Upper lobe of left lung (tissue), 6 donors: ENCODE measurements around the gene RERE. TPM values are rescaled to one million over a fixed set of nuclear protein-coding genes. Genes with fewer than 3 reads are reported as not detected.
"Not testable (repeated sequence)": the region's sequence is repeated elsewhere in the genome, so short reads cannot be mapped to it uniquely, and the experiment has no call there.

Source experiments
- ATAC-seq, 2 donors: fragments of 200-7000 bp; cut with Tn5 transposase; one replicate each; pipeline ENCODE4 v1.9.1; 2022; ENCODE audit warnings: mild to moderate bottlenecking in 2 of 2, moderate library complexity in 2 of 2; ENCODE audit not compliant: low FRiP score in 2 of 2
- DNase-seq, 2 donors: peaks; one replicate each; pipeline ENCODE4 v3.0.0-alpha.2; 2019 to 2020
- H3K27ac ChIP-seq, 4 donors: fragments of 200-600 bp; sonication (generic); one replicate each; pipeline ENCODE4 v1.5.1; 2016 to 2019
- H3K27me3 ChIP-seq, 4 donors: fragments of 200-600 bp; sonication (generic); one replicate each; pipeline ENCODE4 v1.5.1; 2017 to 2019
- H3K36me3 ChIP-seq, 4 donors: fragments of 200-600 bp; sonication (generic); one replicate each; pipeline ENCODE4 v1.5.1; 2016 to 2019
- H3K4me1 ChIP-seq, 4 donors: fragments of 200-600 bp; sonication (generic); one replicate each; pipeline ENCODE4 v1.5.1; 2018 to 2019
- H3K4me3 ChIP-seq, 4 donors: fragments of 200-600 bp; sonication (generic); one replicate each; pipeline ENCODE4 v1.5.1; 2017 to 2019; ENCODE audit warnings: mild to moderate bottlenecking in 2 of 4, moderate library complexity in 1 of 4
- H3K9me3 ChIP-seq, 4 donors: fragments of 200-600 bp; sonication (generic); one replicate each; pipeline ENCODE4 v1.5.1; 2018 to 2019
- EP300 ChIP-seq, 4 donors: sonication (generic); formaldehyde crosslinking; IDR thresholded peaks; one replicate each; pipeline ENCODE4 v1.5.1; 2017; ENCODE audit warnings: antibody characterized with exemption in 4 of 4, control low read depth in 2 of 4
- POLR2A ChIP-seq, 4 donors: fragments of 450-650 bp; IDR thresholded peaks; one replicate each; pipeline ENCODE4 v1.5.1; 2016 to 2017; ENCODE audit warnings: antibody characterized with exemption in 4 of 4, mild to moderate bottlenecking in 2 of 4
- POLR2AphosphoS5 ChIP-seq, 2 donors: sonication (generic); formaldehyde crosslinking; IDR thresholded peaks; one replicate each; pipeline ENCODE4 v1.5.1; 2017; ENCODE audit warnings: antibody characterized with exemption in 2 of 2
- WGBS, 2 donors: methylation state at CpG; one replicate each; pipeline ENCODE4 v1.1.5; 2017 to 2018; 5-methylcytosine and 5-hydroxymethylcytosine counted together
- total RNA-seq, 6 donors: library from RNA; depleted of rRNA in 4 of 6; stranded (reverse); fragments of >200 nt in 4 of 6; gene quantifications; one replicate each; pipeline versions ENCODE4 v1.1.0 to v1.2.1, GENCODE V29; 2016 to 2021
- TF ChIP-seq, protein P1 (sequence below), 6 experiments: fragments of 450-650 bp in 4 of 6; fragments of 200-600 bp in 2 of 6; sonication (generic) in 2 of 6; IDR thresholded peaks; one replicate each; pipeline ENCODE4 v1.5.1; 2016 to 2019; ENCODE audit warnings: antibody characterized with exemption in 6 of 6
- donor health status: DM: no; HTN: no; CAD: no; lungs with moderate emphysema.
- donor health status: DM: no; HTN: yes; CAD: no; lungs with severe emphysema.

RERE gene
- total RNA-seq, 6 donors from 2014 or later: 75.5 to 222 (median 104) TPM

- no peak overlapping the region for H3K27ac ChIP-seq
- DNase-seq (no peak), ATAC-seq (no peak)
- no peaks in the 10 kb centered on the region for H3K9me3 ChIP-seq
- 81 to 88% methylated on average over 6 of the region's 6 CpGs for whole genome bisulfite sequencing, 2 donors
- no peaks in the 10 kb centered on the region for H3K36me3 ChIP-seq
- H3K4me3 ChIP-seq: no peak overlapping the region
- peaks cover 0 to 6% (median 3%) of the 10 kb centered on the region in 4 donors for H3K4me1 ChIP-seq
- H3K27me3 ChIP-seq: no peaks in the 10 kb centered on the region
- TF ChIP-seq, protein P1, sequence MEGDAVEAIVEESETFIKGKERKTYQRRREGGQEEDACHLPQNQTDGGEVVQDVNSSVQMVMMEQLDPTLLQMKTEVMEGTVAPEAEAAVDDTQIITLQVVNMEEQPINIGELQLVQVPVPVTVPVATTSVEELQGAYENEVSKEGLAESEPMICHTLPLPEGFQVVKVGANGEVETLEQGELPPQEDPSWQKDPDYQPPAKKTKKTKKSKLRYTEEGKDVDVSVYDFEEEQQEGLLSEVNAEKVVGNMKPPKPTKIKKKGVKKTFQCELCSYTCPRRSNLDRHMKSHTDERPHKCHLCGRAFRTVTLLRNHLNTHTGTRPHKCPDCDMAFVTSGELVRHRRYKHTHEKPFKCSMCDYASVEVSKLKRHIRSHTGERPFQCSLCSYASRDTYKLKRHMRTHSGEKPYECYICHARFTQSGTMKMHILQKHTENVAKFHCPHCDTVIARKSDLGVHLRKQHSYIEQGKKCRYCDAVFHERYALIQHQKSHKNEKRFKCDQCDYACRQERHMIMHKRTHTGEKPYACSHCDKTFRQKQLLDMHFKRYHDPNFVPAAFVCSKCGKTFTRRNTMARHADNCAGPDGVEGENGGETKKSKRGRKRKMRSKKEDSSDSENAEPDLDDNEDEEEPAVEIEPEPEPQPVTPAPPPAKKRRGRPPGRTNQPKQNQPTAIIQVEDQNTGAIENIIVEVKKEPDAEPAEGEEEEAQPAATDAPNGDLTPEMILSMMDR (IDR thresholded peaks at IDR 0.05): no peak
- no peak for TF ChIP-seq EP300 (IDR thresholded peaks at IDR 0.05)
These were observed 27.0 kb downstream of the RERE start for GRCh38 chr1:8790478-8790877.

GRCh38 chr1:8789314-8790214 lies 27.9 kb downstream of the RERE start:
- no peaks in the 10 kb centered on the region for H3K36me3 ChIP-seq
- no peaks in the 10 kb centered on the region for H3K27me3 ChIP-seq
- H3K27ac ChIP-seq: peak overlapping the region in 1 of 4 donors; percentile 10
- peak; percentile 31 to 90 for ATAC-seq
- H3K4me3 ChIP-seq: no peak overlapping the region
- H3K9me3 ChIP-seq: no peaks in the 10 kb centered on the region
- peak in 1 of 2 donors; percentile 37 for DNase-seq
- peaks cover 0 to 6% (median 3%) of the 10 kb centered on the region in 4 donors for H3K4me1 ChIP-seq
- no peak for TF ChIP-seq POLR2A (IDR thresholded peaks at IDR 0.05)
- TF ChIP-seq EP300 (IDR thresholded peaks at IDR 0.05): no peak
- TF ChIP-seq POLR2AphosphoS5 (IDR thresholded peaks at IDR 0.05): no peak
- TF ChIP-seq, protein P1 (IDR thresholded peaks at IDR 0.05): no peak
- WGBS, 2 donors: 63 to 76% methylated on average over 11 of the region's 11 CpGs

DNA sequence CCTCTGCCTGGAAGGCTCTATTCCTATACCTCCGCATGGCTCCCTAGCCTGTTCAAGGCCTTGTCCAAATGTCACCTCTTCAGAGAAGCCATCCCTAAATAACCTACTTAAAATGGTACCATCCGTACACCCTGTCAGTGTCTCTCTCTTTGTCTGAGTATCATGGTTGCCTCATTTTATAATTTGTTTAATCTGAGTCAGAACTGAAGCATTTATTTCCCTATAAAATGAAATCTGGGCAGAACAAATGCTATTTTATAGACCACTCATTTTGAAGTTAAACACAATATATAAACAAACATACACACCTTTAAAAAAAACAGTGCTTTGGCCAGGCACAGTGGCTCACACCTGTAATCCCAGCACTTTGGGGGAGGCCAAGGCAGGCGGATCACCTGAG lies 30.2 kb downstream of the RERE start:
- no peaks in the 10 kb centered on the region for H3K9me3 ChIP-seq
- no peak for ATAC-seq
- H3K36me3 ChIP-seq: no peaks in the 10 kb centered on the region
- WGBS, 2 donors: 91 to 96% methylated on average over 3 of the region's 3 CpGs
- H3K4me3 ChIP-seq: no peak overlapping the region
- no peaks in the 10 kb centered on the region for H3K27me3 ChIP-seq
- DNase-seq: no peak
- TF ChIP-seq POLR2A (IDR thresholded peaks at IDR 0.05) (no peak), EP300 (IDR thresholded peaks at IDR 0.05) (no peak), POLR2AphosphoS5 (IDR thresholded peaks at IDR 0.05) (no peak)
- TF ChIP-seq, protein P1 (IDR thresholded peaks at IDR 0.05): no peak
- H3K27ac ChIP-seq: no peak overlapping the region
- peaks cover 0 to 6% (median 3%) of the 10 kb centered on the region in 4 donors for H3K4me1 ChIP-seq

- not testable (repeated sequence) for ATAC-seq, H3K9me3 ChIP-seq, DNase-seq, H3K27me3 ChIP-seq, H3K36me3 ChIP-seq, H3K27ac ChIP-seq, H3K4me3 ChIP-seq, H3K4me1 ChIP-seq
- WGBS, 2 donors: 91 to 92% methylated on average over 4 of the region's 4 CpGs
These were observed 31.2 kb downstream of the RERE start for GRCh38 chr1:8786204-8786603.

DNA sequence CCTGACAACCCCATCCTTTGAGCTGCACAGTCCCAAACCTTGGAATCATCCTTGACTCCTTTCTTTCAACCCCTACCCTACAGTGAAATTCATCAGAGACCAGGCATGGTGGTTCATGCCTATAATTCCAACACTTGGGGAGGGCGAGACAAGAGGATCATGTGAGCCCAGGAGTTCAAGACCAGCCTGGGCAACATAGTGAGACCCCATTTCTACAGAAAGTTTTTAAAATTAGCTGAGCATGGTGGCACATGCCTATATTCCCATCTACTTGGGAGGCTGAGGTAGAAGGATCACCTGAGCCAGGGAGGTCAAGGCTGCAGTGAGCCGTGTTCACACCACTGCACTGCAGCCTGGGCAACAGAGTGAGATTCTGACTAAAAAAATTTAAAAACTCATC lies 34.5 kb downstream of the RERE start:
- ATAC-seq (no peak), DNase-seq (no peak)
- Histone ChIP-seq H3K9me3 (no peaks in the 10 kb centered on the region), H3K27ac (no peak overlapping the region), H3K4me3 (no peak overlapping the region), H3K27me3 (no peaks in the 10 kb centered on the region), H3K36me3 (no peaks in the 10 kb centered on the region), H3K4me1 (no peaks in the 10 kb centered on the region)
- 91 to 100% methylated on average over 2 of the region's 2 CpGs for WGBS, 2 donors
- TF ChIP-seq POLR2AphosphoS5 (IDR thresholded peaks at IDR 0.05) (no peak), EP300 (IDR thresholded peaks at IDR 0.05) (no peak)
